ENCODE measurements around the gene CELSR1.

The CELSR1 gene

GRCh38 chr22:46370584-46371291 lies 166.7 kb downstream of the CELSR1 start:
- no peak overlapping the region for H3K4ac ChIP-seq (ENCODE audit: low read depth, low read length)
- H3K4me3 ChIP-seq (ENCODE audit: low read depth, low read length): no peak overlapping the region
- H3K18ac ChIP-seq (ENCODE audit: low read length): no peak overlapping the region
- H2BK5ac ChIP-seq (ENCODE audit: low read depth, low read length, poor library complexity): no peak overlapping the region
- DNase-seq: no peak
- no peak overlapping the region for H2BK120ac ChIP-seq (ENCODE audit: insufficient read depth, low read length, poor library complexity)
- H3K9me3 ChIP-seq (ENCODE audit: insufficient read depth, low read depth, low read length): peaks cover 10% of the 10 kb centered on the region
- no peak overlapping the region for H4K8ac ChIP-seq (ENCODE audit: low read depth, low read length)
- H3K79me2 ChIP-seq (ENCODE audit: control insufficient read depth, insufficient read depth, low read length, poor library complexity): no peaks in the 10 kb centered on the region
- H3K23ac ChIP-seq (ENCODE audit: low read length): no peak overlapping the region
- WGBS (ENCODE audit: extremely low coverage, insufficient coverage, insufficient read length): no CpG with 5 or more reads among the region's 15 CpGs
- H3K4me2 ChIP-seq (ENCODE audit: low read length): no peak overlapping the region
- H3K4me1 ChIP-seq (ENCODE audit: control insufficient read depth in 1 of 2, insufficient read depth in 2 of 2, low read length in 2 of 2): peaks cover 0 to 2% of the 10 kb centered on the region in 2 experiments
- no peak overlapping the region for H3K9ac ChIP-seq (ENCODE audit: low read length)
- peaks cover 18 to 27% of the 10 kb centered on the region in 2 experiments for H3K36me3 ChIP-seq (ENCODE audit: control insufficient read depth in 1 of 2, insufficient read depth in 2 of 2, low read length in 2 of 2)
- H2AFZ ChIP-seq (ENCODE audit: insufficient read depth, low read length, poor library complexity): no peak overlapping the region
- no peak overlapping the region for H2BK12ac ChIP-seq (ENCODE audit: low read length)
- no peak overlapping the region for H2AK5ac ChIP-seq (ENCODE audit: low read length)
- H4K12ac ChIP-seq (ENCODE audit: low read depth, low read length): no peak overlapping the region
- no peak overlapping the region for H3K14ac ChIP-seq (ENCODE audit: low read length)
- no peaks in the 10 kb centered on the region for H3K79me1 ChIP-seq (ENCODE audit: low read length)
- no peak overlapping the region for H3K27ac ChIP-seq (ENCODE audit: low read depth, low read length)
- no peaks in the 10 kb centered on the region for H3K27me3 ChIP-seq (ENCODE audit: insufficient read depth, low read length)
- no peak overlapping the region for H4K91ac ChIP-seq (ENCODE audit: low read depth, low read length)

- peaks cover 20 to 30% of the 10 kb centered on the region in 2 experiments for H3K36me3 ChIP-seq (ENCODE audit: control insufficient read depth in 1 of 2, insufficient read depth in 2 of 2, low read length in 2 of 2)
- DNase-seq: no peak
- H2AFZ ChIP-seq (ENCODE audit: insufficient read depth, low read length, poor library complexity): no peak overlapping the region
- peaks cover 0 to 2% of the 10 kb centered on the region in 2 experiments for H3K4me1 ChIP-seq (ENCODE audit: control insufficient read depth in 1 of 2, insufficient read depth in 2 of 2, low read length in 2 of 2)
- H4K91ac ChIP-seq (ENCODE audit: low read depth, low read length): no peak overlapping the region
- no peak overlapping the region for H3K4me2 ChIP-seq (ENCODE audit: low read length)
- H4K12ac ChIP-seq (ENCODE audit: low read depth, low read length): no peak overlapping the region
- H3K9ac ChIP-seq (ENCODE audit: low read length): no peak overlapping the region
- H3K79me2 ChIP-seq (ENCODE audit: control insufficient read depth, insufficient read depth, low read length, poor library complexity): no peaks in the 10 kb centered on the region
- no peak overlapping the region for H3K23ac ChIP-seq (ENCODE audit: low read length)
- H3K4ac ChIP-seq (ENCODE audit: low read depth, low read length): no peak overlapping the region
- no peak overlapping the region for H2BK12ac ChIP-seq (ENCODE audit: low read length)
- H3K18ac ChIP-seq (ENCODE audit: low read length): no peak overlapping the region
- H3K14ac ChIP-seq (ENCODE audit: low read length): no peak overlapping the region
- no peaks in the 10 kb centered on the region for H3K79me1 ChIP-seq (ENCODE audit: low read length)
- WGBS (ENCODE audit: extremely low coverage, insufficient coverage, insufficient read length): no CpG with 5 or more reads among the region's 25 CpGs
- no peak overlapping the region for H2BK5ac ChIP-seq (ENCODE audit: low read depth, low read length, poor library complexity)
- no peak overlapping the region for H3K4me3 ChIP-seq (ENCODE audit: low read depth, low read length)
- H3K27me3 ChIP-seq (ENCODE audit: insufficient read depth, low read length): no peaks in the 10 kb centered on the region
- H2AK5ac ChIP-seq (ENCODE audit: low read length): no peak overlapping the region
- H3K27ac ChIP-seq (ENCODE audit: low read depth, low read length): no peak overlapping the region
- no peak overlapping the region for H2BK120ac ChIP-seq (ENCODE audit: insufficient read depth, low read length, poor library complexity)
- no peak overlapping the region for H4K8ac ChIP-seq (ENCODE audit: low read depth, low read length)
- H3K9me3 ChIP-seq (ENCODE audit: insufficient read depth, low read depth, low read length): peaks cover 7% of the 10 kb centered on the region
These were observed 167.5 kb downstream of the CELSR1 start for GRCh38 chr22:46369716-46370583.

- H4K91ac ChIP-seq (ENCODE audit: low read depth, low read length): no peak overlapping the region
- no peak overlapping the region for H3K27ac ChIP-seq (ENCODE audit: low read depth, low read length)
- no peak overlapping the region for H2AK5ac ChIP-seq (ENCODE audit: low read length)
- no peak overlapping the region for H3K9ac ChIP-seq (ENCODE audit: low read length)
- H3K27me3 ChIP-seq (ENCODE audit: insufficient read depth, low read length): no peaks in the 10 kb centered on the region
- no peak overlapping the region for H2AFZ ChIP-seq (ENCODE audit: insufficient read depth, low read length, poor library complexity)
- H4K12ac ChIP-seq (ENCODE audit: low read depth, low read length): no peak overlapping the region
- H3K18ac ChIP-seq (ENCODE audit: low read length): no peak overlapping the region
- H2BK12ac ChIP-seq (ENCODE audit: low read length): no peak overlapping the region
- no peaks in the 10 kb centered on the region for H3K79me2 ChIP-seq (ENCODE audit: control insufficient read depth, insufficient read depth, low read length, poor library complexity)
- no peaks in the 10 kb centered on the region for H3K79me1 ChIP-seq (ENCODE audit: low read length)
- H2BK5ac ChIP-seq (ENCODE audit: low read depth, low read length, poor library complexity): no peak overlapping the region
- no peak overlapping the region for H3K14ac ChIP-seq (ENCODE audit: low read length)
- no peak overlapping the region for H3K4ac ChIP-seq (ENCODE audit: low read depth, low read length)
- no peak for DNase-seq
- WGBS (ENCODE audit: extremely low coverage, insufficient coverage, insufficient read length): no CpG with 5 or more reads among the region's 31 CpGs
- peaks cover 0 to 2% of the 10 kb centered on the region in 2 experiments for H3K4me1 ChIP-seq (ENCODE audit: control insufficient read depth in 1 of 2, insufficient read depth in 2 of 2, low read length in 2 of 2)
- peaks cover 7% of the 10 kb centered on the region for H3K9me3 ChIP-seq (ENCODE audit: insufficient read depth, low read depth, low read length)
- peaks cover 24 to 35% of the 10 kb centered on the region in 2 experiments for H3K36me3 ChIP-seq (ENCODE audit: control insufficient read depth in 1 of 2, insufficient read depth in 2 of 2, low read length in 2 of 2)
- H4K8ac ChIP-seq (ENCODE audit: low read depth, low read length): no peak overlapping the region
- H3K23ac ChIP-seq (ENCODE audit: low read length): no peak overlapping the region
- no peak overlapping the region for H3K4me3 ChIP-seq (ENCODE audit: low read depth, low read length)
- H3K4me2 ChIP-seq (ENCODE audit: low read length): no peak overlapping the region
- H2BK120ac ChIP-seq (ENCODE audit: insufficient read depth, low read length, poor library complexity): no peak overlapping the region
These were observed 168.3 kb downstream of the CELSR1 start for GRCh38 chr22:46368871-46369715.

- no peak overlapping the region for H3K18ac ChIP-seq (ENCODE audit: low read length)
- H2BK120ac ChIP-seq (ENCODE audit: insufficient read depth, low read length, poor library complexity): no peak overlapping the region
- H2BK12ac ChIP-seq (ENCODE audit: low read length): no peak overlapping the region
- peaks cover 0 to 2% of the 10 kb centered on the region in 2 experiments for H3K4me1 ChIP-seq (ENCODE audit: control insufficient read depth in 1 of 2, insufficient read depth in 2 of 2, low read length in 2 of 2)
- no peak overlapping the region for H3K4me3 ChIP-seq (ENCODE audit: low read depth, low read length)
- peaks cover 31 to 42% of the 10 kb centered on the region in 2 experiments for H3K36me3 ChIP-seq (ENCODE audit: control insufficient read depth in 1 of 2, insufficient read depth in 2 of 2, low read length in 2 of 2)
- H3K9ac ChIP-seq (ENCODE audit: low read length): no peak overlapping the region
- no peak overlapping the region for H4K12ac ChIP-seq (ENCODE audit: low read depth, low read length)
- no peak overlapping the region for H3K27ac ChIP-seq (ENCODE audit: low read depth, low read length)
- no peak overlapping the region for H2AK5ac ChIP-seq (ENCODE audit: low read length)
- no peak overlapping the region for H3K23ac ChIP-seq (ENCODE audit: low read length)
- H2AFZ ChIP-seq (ENCODE audit: insufficient read depth, low read length, poor library complexity): no peak overlapping the region
- H4K8ac ChIP-seq (ENCODE audit: low read depth, low read length): no peak overlapping the region
- H2BK5ac ChIP-seq (ENCODE audit: low read depth, low read length, poor library complexity): no peak overlapping the region
- H3K4ac ChIP-seq (ENCODE audit: low read depth, low read length): no peak overlapping the region
- no peaks in the 10 kb centered on the region for H3K79me1 ChIP-seq (ENCODE audit: low read length)
- DNase-seq: no peak
- H3K9me3 ChIP-seq (ENCODE audit: insufficient read depth, low read depth, low read length): peaks cover 7% of the 10 kb centered on the region
- H3K79me2 ChIP-seq (ENCODE audit: control insufficient read depth, insufficient read depth, low read length, poor library complexity): no peaks in the 10 kb centered on the region
- no peaks in the 10 kb centered on the region for H3K27me3 ChIP-seq (ENCODE audit: insufficient read depth, low read length)
- WGBS (ENCODE audit: extremely low coverage, insufficient coverage, insufficient read length): no CpG with 5 or more reads among the region's 12 CpGs
- H4K91ac ChIP-seq (ENCODE audit: low read depth, low read length): no peak overlapping the region
- no peak overlapping the region for H3K4me2 ChIP-seq (ENCODE audit: low read length)
- H3K14ac ChIP-seq (ENCODE audit: low read length): no peak overlapping the region
These were observed 169.0 kb downstream of the CELSR1 start for GRCh38 chr22:46368422-46368821.

Measured in trophoblast cell (in vitro differentiated cells and primary cell).